ENCODE data around the gene OVAAL.

- no peak for TF ChIP-seq POLR2A (IDR thresholded peaks at IDR 0.05; ENCODE audit: low read length)
- TF ChIP-seq GATA1 (IDR thresholded peaks at IDR 0.05; ENCODE audit: low read depth, low read length), result no peak
Observed at GRCh38 chr1:180563026-180563827, 4.5 kb downstream of the OVAAL start.

Data from erythroblast (primary cell).